HepG2 (cell line): Measurements from ENCODE around the gene BLOC1S4. TPM values are rescaled to one million over a fixed set of nuclear protein-coding genes. Genes with fewer than 3 reads are reported as not detected.

Experiments used
- ATF6 ChIP-seq: sonication (generic); formaldehyde crosslinking; conservative IDR thresholded peaks from 2 replicates; pipeline ENCODE4 v1.4.0; 2020; ENCODE audit warnings: missing genetic modification reagents
- CCAR2 ChIP-seq: fragments of 200-400 bp; formaldehyde crosslinking; optimal IDR thresholded peaks from 2 replicates; pipeline ENCODE3; 2018; ENCODE audit warnings: low read depth, mild to moderate bottlenecking, low read length, moderate library complexity
- GZF1 ChIP-seq: sonication (generic); formaldehyde crosslinking; IDR thresholded peaks from 2 replicates; pipeline ENCODE4 v1.5.1; 2020; ENCODE audit warnings: mild to moderate bottlenecking, missing genetic modification reagents
- HNRNPK ChIP-seq: fragments of 200-400 bp; formaldehyde crosslinking; IDR thresholded peaks from 2 replicates; pipeline ENCODE4 v1.6.1; 2018; ENCODE audit warnings: low read length, low read depth, moderate library complexity, mild to moderate bottlenecking; ENCODE audit not compliant: poor library complexity, severe bottlenecking
- IRX3 ChIP-seq: sonication (generic); formaldehyde crosslinking; IDR thresholded peaks from 2 replicates; pipeline ENCODE4 v1.8.1; 2023; ENCODE audit warnings: mild to moderate bottlenecking, low read depth, missing genetic modification reagents, borderline replicate concordance
- KDM2A ChIP-seq: sonication (generic); formaldehyde crosslinking; IDR thresholded peaks from 2 replicates; pipeline ENCODE4 v1.4.0; 2020; ENCODE audit warnings: low read depth, missing genetic modification reagents, borderline replicate concordance
- KDM5B ChIP-seq: sonication (generic); formaldehyde crosslinking; IDR thresholded peaks from 2 replicates; pipeline ENCODE4 v1.4.0; 2020; ENCODE audit warnings: missing genetic modification reagents, mild to moderate bottlenecking, borderline replicate concordance
- NR2C2 ChIP-seq: sonication (generic); formaldehyde crosslinking; IDR thresholded peaks from 2 replicates; pipeline ENCODE4 v1.4.0; 2020; ENCODE audit warnings: missing genetic modification reagents, mild to moderate bottlenecking, moderate library complexity, borderline replicate concordance
- ONECUT2 ChIP-seq: sonication (generic); formaldehyde crosslinking; IDR thresholded peaks from 2 replicates; pipeline ENCODE4 v1.4.0; 2020; ENCODE audit warnings: missing genetic modification reagents
- PHB2 ChIP-seq: fragments of 450-650 bp; IDR thresholded peaks from 2 replicates; pipeline ENCODE4 v1.6.1; 2018; ENCODE audit not compliant: partially characterized antibody
- RXRA ChIP-seq: sonication (generic); formaldehyde crosslinking; IDR thresholded peaks from 2 replicates; pipeline ENCODE4 v1.5.1; 2020; ENCODE audit warnings: missing genetic modification reagents
- ZHX1 ChIP-seq: sonication (generic); formaldehyde crosslinking; IDR thresholded peaks from 2 replicates; pipeline ENCODE4 v1.8.1; 2022; ENCODE audit warnings: low read depth, mild to moderate bottlenecking, missing genetic modification reagents
- ZNF10 ChIP-seq: sonication (generic); formaldehyde crosslinking; IDR thresholded peaks from 2 replicates; pipeline ENCODE4 v1.4.0; 2020; ENCODE audit warnings: mild to moderate bottlenecking, low read depth, missing genetic modification reagents, borderline replicate concordance
- ZNF275 ChIP-seq: sonication (generic); formaldehyde crosslinking; IDR thresholded peaks from 2 replicates; pipeline ENCODE4 v1.8.0; 2022; ENCODE audit warnings: missing genetic modification reagents, mild to moderate bottlenecking, inconsistent platforms, borderline replicate concordance
- ZNF414 ChIP-seq: sonication (generic); formaldehyde crosslinking; IDR thresholded peaks from 2 replicates; pipeline ENCODE4 v1.5.0; 2020; ENCODE audit warnings: missing genetic modification reagents
- ZNF451 ChIP-seq: sonication (generic); formaldehyde crosslinking; IDR thresholded peaks from 2 replicates; pipeline ENCODE4 v1.5.0; 2020; ENCODE audit warnings: mild to moderate bottlenecking, missing genetic modification reagents
- ZNF549 ChIP-seq: sonication (generic); formaldehyde crosslinking; IDR thresholded peaks from 2 replicates; pipeline ENCODE4 v1.5.0; 2020; ENCODE audit warnings: missing genetic modification reagents
- polyA plus RNA-seq, 8 experiments: library from polyadenylated mRNA; depleted of rRNA in 3 of 8; stranded (reverse) in 7 of 8; unstranded in 1 of 8; fragments of >200 nt; fragmentation: Illumina TruSeq in 4 of 8; extraction: Trizol in 4 of 8; gene quantifications; 2 replicates each; pipeline versions ENCODE4 v1.2.1 to v1.2.3, GENCODE V29; 2011 to 2016; ENCODE audit warnings: low read depth in 4 of 8, missing spikeins in 1 of 8, mixed read lengths in 1 of 8; ENCODE audit not compliant: insufficient read depth in 1 of 8
- total RNA-seq, 5 experiments: library from RNA; depleted of rRNA; stranded (reverse); fragments of >200 nt; fragmentation: Illumina TruSeq; extraction: Trizol; gene quantifications; 2 replicates each; pipeline ENCODE4 v1.2.3, GENCODE V29; 2016; ENCODE audit warnings: low read depth in 1 of 5

The BLOC1S4 gene
- total and polyA plus RNA-seq, 2 of the 13 experiments (the other 11 are each of a cell fraction or from before 2014, with no cell fraction given) = 15.5 to 20.9 TPM

GRCh38 chr4:6749340-6750171, 33.6 kb downstream of the BLOC1S4 start (continued):
- TF ChIP-seq PHB2 = no peak
- no peak; the same call in 1 of the 2 replicates for TF ChIP-seq KDM2A
- no peak for TF ChIP-seq ATF6 (CRISPR knock-in tag)
- TF ChIP-seq GZF1 = 0 out of 2 replicates have a peak, but pooled peaks have one; percentile 27
- peak; percentile 83; the same call in 1 of the 2 replicates for TF ChIP-seq ZHX1 (CRISPR knock-in tag)
- peak; percentile 93 for TF ChIP-seq ZNF414 (CRISPR knock-in tag)
- no peak for TF ChIP-seq ZNF10 (CRISPR knock-in tag)
- TF ChIP-seq ONECUT2 (CRISPR knock-in tag) = 0 out of 2 replicates have a peak, but pooled peaks have one; percentile 10
- TF ChIP-seq ZNF549 (CRISPR knock-in tag) = no peak
- peak; percentile 66; the same call in 1 of the 2 replicates for TF ChIP-seq ZNF451 (CRISPR knock-in tag)
- TF ChIP-seq ZNF275 (CRISPR knock-in tag) = no peak; the same call in 1 of the 2 replicates
- TF ChIP-seq RXRA (CRISPR knock-in tag) = peak; percentile 87
- no peak for TF ChIP-seq HNRNPK
- TF ChIP-seq IRX3 = no peak
- TF ChIP-seq CCAR2 = no peak
- peak; percentile 69; the same call in 1 of the 2 replicates for TF ChIP-seq KDM5B (CRISPR knock-in tag)
- peak; percentile 81 for TF ChIP-seq NR2C2 (CRISPR knock-in tag)
